SU-DHL-6 (cell line): Measurements from ENCODE around the gene ABHD4.

ENCODE experiments used
- CTCF ChIP-seq: fragments of 200-600 bp; sonication (generic); IDR thresholded peaks from one replicate; pipeline ENCODE4 v1.5.1; 2017; ENCODE audit warnings: antibody characterized with exemption, mild to moderate bottlenecking, low read length, moderate library complexity; ENCODE audit not compliant: insufficient read depth, poor library complexity, severe bottlenecking
- EZH2phosphoT487 ChIP-seq: fragments of 200-600 bp; sonication (generic), shearing (Covaris generic); conservative IDR thresholded peaks from 2 replicates; pipeline ENCODE4 v1.6.1; 2018; ENCODE audit warnings: mild to moderate bottlenecking, antibody characterized with exemption, low read length, moderate library complexity, mixed read lengths

GRCh38 chr14:22599349-22599748 lies 1.2 kb downstream of the ABHD4 start:
- no peak for TF ChIP-seq CTCF
- TF ChIP-seq EZH2phosphoT487: no peak
